Fibroblast of skin of scalp (primary cell): Measurements from ENCODE around the gene SLC29A2.
"Not testable (repeated sequence)": the region's sequence is repeated elsewhere in the genome, so short reads cannot be mapped to it uniquely, and the experiment has no call there.

Experiments used
- DNase-seq: peaks from one replicate; pipeline ENCODE4 v3.0.0-alpha.2; 2013

The SLC29A2 gene

GRCh38 chr11:66333896-66334604 lies 37.5 kb downstream of the SLC29A2 start:
- no peak for DNase-seq

- DNase-seq, result no peak
Observed at GRCh38 chr11:66333220-66333877, 38.2 kb downstream of the SLC29A2 start.

- no peak for DNase-seq
Observed at GRCh38 chr11:66332371-66333219, 39.0 kb downstream of the SLC29A2 start.

DNA sequence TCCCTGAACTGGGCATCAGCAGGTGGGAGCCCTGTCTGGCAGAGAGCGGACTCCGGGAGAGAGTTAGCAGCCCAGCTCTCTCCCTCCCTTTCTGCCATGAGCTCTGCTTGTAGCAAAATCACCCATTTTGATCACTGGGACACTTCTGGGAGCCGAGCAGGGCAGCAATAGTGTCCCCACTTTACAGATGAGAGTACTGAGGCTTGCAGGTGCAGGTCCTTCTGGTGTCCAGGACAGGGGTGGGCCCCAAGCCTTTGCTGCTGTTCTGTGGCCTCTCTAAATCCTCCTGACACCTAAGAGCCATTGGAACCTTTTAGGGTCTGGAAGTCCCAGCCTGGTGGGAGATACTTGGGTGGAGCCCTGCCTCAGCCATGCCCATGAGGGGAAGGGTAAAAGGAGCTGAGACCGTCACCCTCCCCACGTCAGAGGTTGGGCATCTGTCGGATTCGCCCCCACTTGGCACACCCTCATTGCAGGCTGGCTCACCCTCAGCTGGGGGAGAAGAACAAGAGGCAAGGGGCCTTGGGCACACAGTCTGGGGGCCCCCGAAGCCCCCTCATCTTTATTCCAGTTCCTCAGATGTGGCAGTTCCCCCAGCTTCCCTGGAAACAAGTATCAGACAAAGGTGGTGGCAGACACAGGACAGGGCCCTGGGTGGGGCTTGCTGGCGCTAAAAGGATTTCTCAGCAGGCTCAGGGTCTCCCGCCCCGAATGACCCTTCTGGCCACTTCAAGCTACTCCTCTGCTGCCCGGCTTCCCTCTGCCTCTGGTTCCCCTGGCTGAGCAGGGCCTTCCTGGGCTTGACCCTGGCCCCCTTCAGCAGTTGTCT lies 39.8 kb downstream of the SLC29A2 start:
- no peak for DNase-seq

GRCh38 chr11:66330931-66331330 lies 40.6 kb downstream of the SLC29A2 start:
- DNase-seq, result no peak

DNA sequence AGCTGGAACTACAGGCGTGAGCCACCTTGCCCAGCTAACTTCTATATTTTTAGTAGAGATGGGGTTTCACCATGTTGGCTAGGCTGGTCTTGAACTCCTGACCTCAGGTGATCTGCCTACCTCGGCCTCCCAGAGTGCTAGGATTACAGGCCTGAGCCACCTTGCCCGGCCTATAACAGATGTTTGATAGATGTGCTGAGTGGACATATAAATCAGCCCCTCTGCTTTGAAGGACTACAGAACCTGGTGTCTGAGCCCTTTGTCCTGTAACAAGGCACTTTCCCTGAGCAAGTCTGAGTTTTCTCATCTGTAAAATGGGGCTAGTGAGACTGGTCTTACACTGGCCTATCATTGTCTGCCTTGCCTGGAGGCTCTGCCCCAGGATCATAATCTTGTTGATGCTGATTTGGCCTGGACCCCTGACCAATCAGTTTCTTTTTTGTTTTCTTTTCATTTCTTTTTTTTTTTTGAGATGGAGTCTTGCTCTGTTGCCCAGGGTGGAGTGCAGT lies 42.3 kb downstream of the SLC29A2 start:
- no peak for DNase-seq

GRCh38 chr11:66328302-66329144 lies 43.0 kb downstream of the SLC29A2 start:
- peak; percentile 84 for DNase-seq

DNA sequence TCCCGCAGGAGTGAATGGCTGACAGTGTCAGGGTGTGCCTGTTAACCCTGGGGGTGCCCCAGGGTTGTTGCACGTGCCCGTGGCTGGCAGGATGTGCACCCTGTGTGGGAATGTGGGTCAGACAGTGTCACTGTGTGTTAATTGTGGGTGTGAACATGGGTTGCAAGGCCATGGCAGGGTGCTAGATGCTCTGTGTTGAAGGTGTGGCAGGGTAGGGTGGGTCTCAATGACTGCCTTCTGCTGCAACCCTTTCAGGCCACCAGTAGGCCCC lies 43.6 kb downstream of the SLC29A2 start:
- DNase-seq, result no peak

GRCh38 chr11:66327171-66328030 lies 44.2 kb downstream of the SLC29A2 start:
- DNase-seq, result peak; percentile 87

DNA sequence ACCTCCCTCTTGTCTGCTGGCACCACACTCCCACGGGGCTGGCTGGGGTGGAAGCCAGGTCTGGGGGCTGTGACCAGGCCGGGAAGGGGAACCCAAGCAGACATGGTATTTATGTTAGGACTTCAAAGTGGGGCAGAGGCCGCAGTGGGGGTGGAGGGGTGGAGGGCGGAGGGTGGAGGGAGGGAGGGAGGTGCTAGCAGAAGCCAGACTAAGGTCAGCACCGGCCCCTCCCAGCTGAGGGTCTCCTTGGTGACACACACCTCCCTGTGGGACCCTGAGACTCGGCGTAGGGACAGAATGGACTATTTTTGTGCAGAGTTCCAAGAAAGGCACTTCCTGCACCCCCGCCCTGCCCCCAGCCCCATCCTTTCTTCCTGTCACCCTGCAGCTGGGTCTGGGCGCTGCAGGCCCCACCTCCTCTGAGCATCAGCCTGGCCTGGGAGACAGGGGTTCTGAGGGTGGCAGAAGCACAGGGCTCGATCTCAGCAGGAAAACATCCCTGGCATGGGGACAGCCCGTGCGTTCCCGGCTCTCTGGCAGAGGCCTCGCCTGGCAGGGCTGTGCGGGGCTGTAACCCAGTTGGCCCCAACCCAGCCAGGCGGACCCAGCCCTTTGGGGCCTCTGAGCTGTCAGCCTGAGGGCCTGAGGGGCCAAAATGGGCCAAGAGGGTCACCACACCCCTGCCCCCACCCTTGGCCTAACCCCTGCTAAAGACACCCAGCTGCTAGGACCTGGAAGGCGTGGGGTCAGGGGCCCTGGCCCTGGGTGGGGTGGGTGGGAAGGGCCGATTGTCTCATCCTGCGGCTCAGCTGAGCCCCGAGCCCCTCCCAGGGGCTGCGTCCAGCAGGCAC lies 45.1 kb downstream of the SLC29A2 start:
- DNase-seq, result peak; percentile 91

- DNase-seq, result no peak
Observed at GRCh38 chr11:66325263-66325671, 46.3 kb downstream of the SLC29A2 start.

DNA sequence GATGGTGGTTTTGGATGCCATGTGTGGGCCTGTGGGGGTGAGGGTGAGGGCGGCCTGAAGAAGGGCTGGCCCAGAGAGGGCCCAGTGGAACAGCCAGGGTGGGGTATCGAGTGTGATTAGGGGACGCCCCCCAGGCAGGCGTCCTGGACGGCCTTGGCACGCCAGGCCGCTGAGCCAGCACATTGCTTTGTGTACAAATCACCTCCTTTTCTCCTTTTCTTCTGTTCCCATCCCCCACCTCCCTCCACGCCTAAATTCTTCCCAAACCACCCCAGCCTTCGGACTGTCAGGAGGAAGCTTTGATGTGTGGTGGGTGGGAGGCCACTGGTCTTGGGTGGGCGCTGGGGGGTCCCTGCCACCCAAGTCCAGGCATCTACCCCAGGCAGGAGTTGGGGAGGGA lies 46.9 kb downstream of the SLC29A2 start:
- DNase-seq, result peak; percentile 82

GRCh38 chr11:66323684-66324083 lies 47.9 kb downstream of the SLC29A2 start:
- DNase-seq, result no peak

GRCh38 chr11:66322732-66323427 lies 48.7 kb downstream of the SLC29A2 start:
- no peak for DNase-seq

DNA sequence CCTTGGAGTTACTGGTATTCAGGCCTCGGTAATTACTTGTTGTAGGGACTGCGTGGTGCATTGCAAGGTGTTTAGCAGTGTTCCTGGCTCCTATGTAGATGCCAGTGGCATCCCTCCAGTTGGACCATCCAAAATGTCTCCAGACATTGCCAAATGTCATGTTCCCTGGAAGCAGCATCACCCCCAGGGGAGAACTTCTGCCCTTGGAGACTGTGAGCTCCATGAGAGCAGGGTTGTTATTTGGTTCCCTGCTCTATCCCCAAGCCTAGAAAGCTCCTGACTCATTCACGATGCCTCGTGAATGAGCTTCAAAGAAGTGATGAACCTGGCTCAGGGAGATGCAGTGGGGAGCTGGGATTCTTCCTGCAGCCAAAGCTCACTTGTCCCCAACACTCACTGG lies 50.0 kb downstream of the SLC29A2 start:
- DNase-seq, result no peak

DNA sequence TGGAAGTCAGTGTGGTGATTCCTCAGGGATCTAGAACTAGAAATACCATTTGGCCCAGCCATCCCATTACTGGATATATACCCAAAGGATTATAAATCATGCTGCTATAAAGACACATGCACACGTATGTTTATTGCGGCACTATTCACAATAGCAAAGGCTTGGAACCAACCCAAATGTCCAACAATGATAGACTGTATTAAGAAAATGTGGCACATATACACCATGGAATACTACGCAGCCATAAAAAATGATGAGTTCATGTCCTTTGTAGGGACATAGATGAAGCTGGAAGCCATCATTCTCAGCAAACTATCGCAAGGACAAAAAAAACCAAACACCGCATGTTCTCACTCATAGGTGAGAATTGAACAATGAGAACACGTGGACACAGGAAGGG lies 50.8 kb downstream of the SLC29A2 start:
- not testable (repeated sequence) for DNase-seq

- DNase-seq, result not testable (repeated sequence)
Observed at GRCh38 chr11:66320289-66320688, 51.3 kb downstream of the SLC29A2 start.

GRCh38 chr11:66318600-66318970 lies 53.0 kb downstream of the SLC29A2 start:
- no peak for DNase-seq
